GM13977 (cell line): ENCODE results near the gene KCNMB2.

ENCODE experiments used
- DNase-seq: peaks from one replicate; pipeline ENCODE4 v3.0.0; 2012; ENCODE audit warnings: low spot score
- CTCF ChIP-seq: IDR thresholded peaks from 2 replicates; pipeline ENCODE4 v1.5.1; 2012; ENCODE audit warnings: mild to moderate bottlenecking, control low read depth; ENCODE audit not compliant: insufficient read depth; ENCODE audit errors: extremely low read depth, missing control alignments
- in situ Hi-C: fragments of 300-500 bp; cut with MboI; formaldehyde crosslinking; loops from one replicate; pipeline ENCODE4 v1.12.0; 2022; ENCODE audit warnings: low sequenced_read_pairs, low pct_unique_long_range_greater_than_20kb, mixed read lengths, inconsistent platforms; ENCODE audit not compliant: unreplicated experiment

KCNMB2 gene

DNA sequence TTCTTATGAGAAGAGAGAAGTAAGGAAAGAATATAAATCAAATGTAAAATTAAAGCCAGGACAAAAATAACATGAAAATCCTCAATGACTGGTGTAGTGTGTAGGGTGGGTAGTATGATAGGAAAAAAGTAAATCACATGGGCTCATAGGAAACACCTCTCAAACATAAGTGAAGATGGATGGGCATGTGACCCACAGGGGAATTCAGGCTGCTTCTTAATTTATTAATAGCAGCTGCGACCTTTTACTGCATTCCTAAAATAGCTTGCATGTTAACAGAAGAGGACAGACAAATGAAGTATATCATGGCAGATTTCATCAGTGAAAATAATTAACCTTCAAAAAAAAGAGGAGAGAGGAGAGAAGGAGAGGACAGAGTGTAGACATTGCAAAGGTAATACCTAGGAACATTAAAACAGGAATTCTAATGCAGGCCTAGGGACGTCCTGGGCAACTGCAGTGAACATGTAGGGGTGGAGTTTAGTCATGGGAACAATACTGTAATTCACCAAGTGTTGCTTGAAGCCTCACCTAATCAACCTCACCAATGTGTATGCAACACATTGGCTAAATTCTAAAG lies 132.9 kb downstream of the KCNMB2 start:
- TF ChIP-seq CTCF: no peak
- DNase-seq: no peak
- in situ Hi-C loops: no loop called here

DNA sequence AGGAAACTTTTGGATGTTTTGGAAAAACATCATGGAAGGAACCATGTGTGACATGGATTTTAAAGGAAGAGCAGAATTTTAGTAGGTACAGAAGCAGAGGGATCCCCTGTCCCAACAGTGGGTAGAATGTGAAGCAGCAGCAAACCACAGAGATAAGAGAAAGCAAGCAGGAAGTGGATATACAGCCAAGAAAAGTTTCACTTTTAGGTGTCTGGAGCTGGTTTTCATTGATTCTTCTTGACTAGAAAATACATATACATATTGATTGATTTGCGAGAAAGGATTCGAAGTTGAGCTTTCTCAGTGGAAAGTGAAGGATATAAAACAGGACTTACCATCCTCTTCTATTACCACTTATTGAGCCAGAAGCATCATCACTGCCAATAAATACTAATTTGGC lies 133.5 kb downstream of the KCNMB2 start:
- no peak for TF ChIP-seq CTCF
- DNase-seq: no peak
- in situ Hi-C loops: no loop called here

DNA sequence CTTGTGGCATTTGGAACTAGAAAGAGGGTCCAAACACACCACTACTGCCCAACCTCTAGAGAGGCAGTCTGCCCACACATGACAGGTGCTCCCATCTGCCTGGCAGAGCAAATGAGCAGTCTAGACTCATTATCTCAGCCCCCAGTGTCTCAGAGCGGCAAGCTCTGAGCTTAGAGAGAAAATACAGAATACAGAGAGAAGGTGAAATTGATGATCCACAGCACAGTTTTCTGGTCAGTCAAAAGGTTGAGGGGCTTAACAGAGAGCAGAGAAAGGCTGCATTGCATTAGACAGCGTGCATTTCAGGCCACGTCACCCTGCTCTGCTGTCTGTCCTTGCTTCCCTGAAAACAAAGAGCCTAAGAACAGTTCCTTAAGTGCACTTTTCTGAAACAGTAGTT lies 135.1 kb downstream of the KCNMB2 start:
- in situ Hi-C loops: no loop called here
- no peak for TF ChIP-seq CTCF
- no peak for DNase-seq

DNA sequence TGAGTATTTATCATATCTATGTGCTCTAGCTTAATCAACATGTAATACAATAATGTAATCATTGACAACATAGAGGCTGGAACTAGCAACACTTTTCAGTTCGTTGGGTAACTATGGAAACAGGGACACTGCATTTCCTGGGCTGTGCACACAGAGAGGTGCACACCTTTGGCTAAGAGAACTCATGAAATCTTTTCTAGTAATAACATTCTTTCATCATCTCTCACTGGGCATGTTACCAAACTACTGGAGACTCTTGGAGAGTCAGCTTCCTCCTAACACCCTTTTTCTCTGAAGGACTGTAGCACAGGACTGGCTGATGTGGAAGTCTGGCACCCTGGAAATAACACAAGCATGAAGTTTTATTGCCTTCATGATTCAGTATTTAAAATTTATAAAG lies 135.6 kb downstream of the KCNMB2 start:
- TF ChIP-seq CTCF: no peak
- in situ Hi-C loops: no loop called here
- no peak for DNase-seq

DNA sequence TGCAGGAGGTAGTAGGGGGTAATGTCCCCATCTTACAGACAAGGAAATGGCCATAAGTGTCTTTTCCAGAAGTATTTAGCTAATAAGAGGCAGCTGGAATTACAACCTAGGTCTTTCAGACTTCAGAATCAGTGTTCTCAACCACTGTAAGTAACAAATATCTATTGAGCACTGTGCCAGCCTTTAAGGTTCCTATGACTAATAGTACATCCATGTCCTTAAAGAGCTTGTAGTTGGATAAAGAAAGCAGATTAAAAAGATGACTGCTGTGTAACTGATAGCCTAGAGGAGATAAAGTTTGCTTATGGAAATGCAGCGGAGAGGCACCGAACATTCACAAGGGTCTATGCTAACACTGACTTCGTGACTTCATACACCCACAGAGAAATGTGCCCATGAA lies 136.0 kb downstream of the KCNMB2 start:
- in situ Hi-C loops: no loop called here
- TF ChIP-seq CTCF: no peak
- DNase-seq: no peak

GRCh38 chr3:178673529-178673928 lies 137.3 kb downstream of the KCNMB2 start:
- no peak for TF ChIP-seq CTCF
- DNase-seq: no peak
- in situ Hi-C loops: no loop called here

GRCh38 chr3:178676077-178676476 lies 139.8 kb downstream of the KCNMB2 start:
- TF ChIP-seq CTCF: no peak
- no peak for DNase-seq
- in situ Hi-C loops: no loop called here
